HG02852 (cell line): ENCODE results near the gene DSC1.

Experiments used
- ATAC-seq: cut with Tn5 transposase; IDR thresholded peaks from one replicate; pipeline ENCODE4 v1.9.1; 2021; ENCODE audit warnings: mild to moderate bottlenecking, moderate library complexity; ENCODE audit not compliant: unreplicated experiment

Gene DSC1

DNA sequence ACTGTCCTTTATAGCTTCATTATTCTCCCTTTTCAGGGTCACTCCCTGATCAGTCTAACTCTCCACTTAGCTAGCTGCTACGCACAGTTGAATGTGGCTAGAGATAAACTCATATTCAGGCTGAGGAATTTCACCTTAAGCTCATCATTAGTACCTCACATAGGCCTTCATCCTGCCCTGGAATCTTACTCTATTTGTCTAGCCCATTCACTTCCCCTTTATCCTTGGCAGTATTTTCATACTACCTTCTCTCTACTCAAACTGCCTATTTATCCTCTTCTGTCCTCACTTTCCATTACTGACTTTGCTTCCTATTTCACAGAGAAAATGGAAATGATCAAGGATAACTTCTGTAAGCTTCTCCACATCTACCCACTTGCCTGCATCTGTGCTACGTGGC is 49.9 kb downstream of the DSC1 start:
- no peak for ATAC-seq

DNA sequence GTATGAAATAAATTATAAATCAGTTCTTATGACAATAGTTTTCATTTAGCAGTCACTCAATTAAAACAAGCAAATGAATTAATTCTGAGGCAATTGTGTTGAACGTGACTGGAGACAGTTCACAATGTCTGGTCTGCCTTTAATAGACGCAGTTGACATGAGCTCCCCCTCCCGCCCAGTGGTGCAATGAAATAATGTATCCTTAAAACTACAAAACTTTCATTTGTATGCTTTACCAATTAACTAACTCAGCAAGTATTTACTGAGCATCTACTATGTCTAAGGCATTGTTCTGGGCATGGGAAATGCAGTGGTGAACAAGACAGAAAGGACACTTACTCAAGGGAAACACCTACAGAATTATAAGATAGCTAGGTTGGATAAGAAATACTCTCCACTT is 56.9 kb downstream of the DSC1 start:
- ATAC-seq: no peak

DNA sequence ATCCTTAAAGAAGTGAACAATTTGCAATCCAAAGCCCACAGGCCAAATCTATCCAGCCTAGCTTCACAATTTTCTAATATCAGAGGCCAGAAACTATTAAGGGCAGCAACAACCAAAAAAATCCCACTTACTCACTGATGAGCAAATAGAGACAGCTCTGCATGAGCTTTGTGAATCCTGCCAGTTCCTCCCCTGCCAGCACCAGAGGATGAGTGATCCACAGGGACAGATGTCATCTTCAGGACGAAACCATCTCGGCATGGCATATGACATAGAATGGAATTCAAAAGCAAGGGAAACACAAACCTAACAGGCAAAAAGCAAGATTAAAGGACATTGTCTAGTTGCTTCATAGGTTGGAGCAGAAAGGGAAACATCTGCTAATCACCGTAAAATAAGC is 58.2 kb downstream of the DSC1 start:
- no peak for ATAC-seq

DNA sequence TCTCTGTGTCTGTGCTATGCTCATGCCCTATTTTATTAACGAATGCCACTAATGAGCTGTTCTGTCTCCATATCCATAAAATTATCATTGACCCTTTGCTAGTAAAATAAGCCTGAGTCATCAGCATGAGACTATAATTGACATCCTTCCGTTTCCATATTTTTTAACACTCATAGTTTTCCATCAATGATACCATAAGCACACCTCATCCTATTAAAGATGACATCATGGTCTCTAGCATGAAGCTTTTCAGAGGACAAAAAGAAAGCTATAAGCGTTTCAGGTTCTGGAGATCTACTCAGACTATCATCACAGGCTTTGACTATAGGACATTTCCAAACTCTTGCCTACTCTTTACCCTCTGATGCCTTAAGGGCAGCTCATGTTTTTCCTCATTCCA is 59.2 kb downstream of the DSC1 start:
- no peak for ATAC-seq

DNA sequence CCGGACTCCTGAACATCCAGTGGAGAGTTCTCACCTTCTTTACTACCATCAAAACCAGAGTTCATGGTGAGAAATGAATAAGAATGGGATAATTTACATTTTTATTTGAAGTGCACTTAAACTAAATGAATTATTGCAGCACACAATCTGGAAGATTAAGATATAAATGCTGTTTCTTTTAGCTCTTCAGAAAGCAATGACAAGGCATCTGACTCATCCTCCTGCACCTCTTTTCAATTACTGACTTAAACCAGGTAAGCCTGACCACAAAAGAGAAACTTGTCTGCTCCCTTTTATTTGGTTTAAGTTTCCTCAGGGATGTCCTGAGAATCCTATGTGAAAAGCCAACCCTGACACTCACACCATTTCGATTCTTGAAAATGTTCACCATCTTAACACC is 59.7 kb downstream of the DSC1 start:
- no peak for ATAC-seq

DNA sequence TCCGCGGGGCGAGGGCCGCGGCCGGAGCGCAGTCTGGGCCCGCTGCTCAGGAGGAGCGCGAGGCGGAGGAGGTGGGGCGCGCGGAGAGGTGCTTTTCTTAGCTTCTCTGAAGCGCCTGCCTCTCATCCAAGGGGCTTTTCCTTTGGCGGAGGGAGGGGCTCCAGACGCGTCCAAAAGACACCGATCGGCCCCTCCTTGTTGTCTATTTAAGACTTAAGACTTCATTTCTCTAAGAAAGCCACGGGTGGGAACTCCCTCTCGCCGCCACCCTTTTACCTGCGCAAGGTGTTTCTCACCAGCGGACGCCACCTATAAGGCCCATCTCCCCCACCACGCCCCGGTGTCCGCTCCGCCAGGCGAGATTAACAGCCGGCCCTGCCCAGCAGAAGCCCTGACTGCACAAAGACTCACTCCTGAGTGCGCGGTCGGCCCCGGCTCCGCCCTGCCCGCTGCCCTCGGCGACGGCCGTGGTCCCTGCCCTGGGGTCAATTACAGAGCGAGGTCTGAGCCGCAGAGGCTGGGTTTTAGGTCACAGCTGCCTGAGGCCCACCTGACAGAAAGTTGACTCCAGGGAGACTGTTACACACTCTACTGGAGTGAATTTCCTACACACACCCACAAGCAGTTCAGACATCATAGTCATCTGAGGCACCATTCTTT is 60.5 kb downstream of the DSC1 start, which contains the start of gene DSC2:
TSS of gene DSC2 (minus strand) at position 397 of the 660 bp plus-strand sequence. CDS start 450 bp downstream, outside the sequence.
- ATAC-seq: no peak

DNA sequence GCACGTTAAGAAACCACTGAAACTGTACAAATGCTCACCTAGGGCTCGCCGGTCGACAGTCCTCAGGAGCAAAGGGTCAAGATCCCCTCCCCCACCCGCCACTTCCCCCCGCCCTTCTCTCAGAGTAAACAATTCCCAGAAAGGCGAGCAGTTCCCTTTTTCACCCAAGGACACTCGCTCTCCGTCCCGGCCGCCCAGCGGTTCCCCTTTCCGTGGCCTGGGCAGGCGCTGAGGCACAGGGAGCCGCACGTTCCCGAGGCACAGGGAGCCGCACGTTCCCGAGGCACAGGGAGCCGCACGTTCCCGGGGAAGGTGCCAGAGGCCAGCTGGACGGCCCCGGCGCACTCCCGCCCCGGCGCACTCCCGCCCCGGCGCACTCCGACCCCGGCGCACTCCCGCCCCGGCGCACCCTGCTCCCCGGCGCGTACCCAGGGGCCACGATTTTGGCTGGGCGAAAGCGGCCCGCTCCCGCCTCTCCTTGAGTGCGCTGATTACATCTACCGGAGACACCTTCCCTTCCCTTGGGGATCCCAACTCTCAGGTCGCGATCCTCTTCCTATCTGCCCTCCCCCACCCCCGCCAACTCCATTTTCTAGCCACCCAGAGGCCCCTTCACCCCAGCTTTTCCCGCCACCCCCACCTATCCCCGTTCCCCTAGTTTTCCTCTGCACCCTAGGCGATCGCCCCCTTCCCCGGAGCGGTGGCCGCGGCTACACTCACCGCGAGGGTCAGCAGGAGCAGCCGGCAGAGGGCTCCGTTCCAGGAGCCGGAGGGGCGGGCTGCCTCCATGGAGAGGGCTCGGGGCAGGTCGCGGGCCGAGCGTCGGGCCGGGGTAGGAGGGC is 61.3 kb downstream of the DSC1 start:
- ATAC-seq: no peak

DNA sequence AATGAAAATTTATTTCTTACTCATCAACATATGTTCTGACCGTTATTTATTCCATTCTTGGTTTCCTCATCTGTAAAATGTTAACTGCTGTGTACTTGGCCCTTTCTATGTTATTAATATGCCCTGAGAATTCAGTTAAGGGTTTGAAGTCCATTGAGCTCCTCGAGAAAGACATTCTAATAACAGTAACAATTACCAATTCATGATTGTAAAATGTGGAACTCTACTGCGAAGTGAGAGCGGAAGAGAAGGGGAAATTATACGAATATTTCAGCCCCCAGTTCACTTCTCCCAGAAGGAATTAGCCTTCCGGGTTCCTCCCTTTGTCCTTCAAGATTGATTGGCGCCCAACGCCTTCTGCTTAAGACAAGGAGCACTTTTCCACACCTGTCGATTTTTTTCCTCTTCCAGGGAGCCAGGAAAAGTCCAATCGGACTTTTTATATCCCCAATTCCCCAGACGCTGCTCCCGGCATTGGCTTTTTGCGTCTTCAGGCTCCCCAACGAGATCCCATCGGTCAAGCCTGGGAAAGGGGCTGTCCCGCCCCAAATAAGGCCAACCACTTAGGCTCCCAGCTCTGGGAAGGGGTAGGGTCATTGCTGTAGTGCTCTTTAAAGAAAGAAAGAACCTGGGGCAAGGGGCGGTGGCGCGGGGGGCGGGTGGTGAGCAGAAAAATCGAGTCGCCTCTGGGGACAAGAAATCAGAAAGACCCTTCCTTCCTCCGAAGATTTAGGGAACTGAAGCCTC is 62.0 kb downstream of the DSC1 start:
- no peak for ATAC-seq

DNA sequence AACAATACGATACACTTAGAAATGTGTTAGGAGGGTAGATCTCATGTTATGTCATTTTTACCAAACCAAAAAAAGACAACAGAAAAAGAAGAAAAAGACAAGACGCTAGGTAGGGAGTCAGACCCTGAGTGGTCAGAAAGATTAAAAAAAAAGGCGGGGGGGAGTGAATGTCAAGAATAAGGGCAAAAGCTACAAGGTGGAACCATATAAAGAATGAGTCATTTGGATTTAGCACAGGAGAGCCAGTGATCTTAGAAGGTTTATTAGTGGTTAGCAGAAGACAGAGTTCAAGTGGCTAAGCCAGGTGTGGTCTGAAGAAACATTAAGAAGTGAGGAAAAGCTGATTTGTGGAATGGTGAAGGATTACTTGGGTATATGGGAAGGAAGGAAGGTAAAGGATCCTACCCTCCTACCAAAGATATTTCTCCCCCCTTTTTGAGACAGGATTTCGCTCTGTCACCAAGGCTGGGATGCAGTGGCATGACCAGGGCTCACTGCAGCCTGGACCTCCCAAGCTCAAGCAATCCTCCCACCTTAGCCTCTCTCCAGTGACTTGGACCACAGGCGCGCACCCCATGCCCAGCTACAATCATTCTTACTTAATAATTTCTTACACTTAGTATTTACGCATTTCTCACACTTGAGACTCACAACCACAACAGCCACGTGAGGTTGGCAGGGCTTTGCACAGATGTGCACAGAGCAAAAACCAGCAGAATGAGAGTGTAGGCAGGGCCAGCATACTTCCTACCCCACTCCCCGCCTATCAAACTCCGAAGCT is 63.0 kb downstream of the DSC1 start:
- ATAC-seq: no peak

DNA sequence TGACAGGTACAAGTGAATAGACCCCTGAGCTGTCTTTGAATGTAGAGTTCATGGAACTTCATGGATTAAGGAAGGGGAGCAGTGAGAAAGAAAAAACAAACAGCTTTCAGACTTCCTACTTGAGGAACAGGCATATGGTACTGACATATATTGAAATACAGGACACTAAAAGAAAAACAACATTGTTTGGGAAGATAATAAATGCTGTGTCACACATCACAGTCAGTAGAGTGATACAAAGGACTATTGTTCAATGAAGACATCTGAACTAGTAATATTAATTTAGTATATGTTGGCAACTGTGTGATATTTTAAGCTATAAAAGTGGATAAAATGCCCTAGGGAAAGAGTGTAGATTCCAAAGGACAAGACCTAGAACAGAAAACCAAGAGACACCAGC is 63.8 kb downstream of the DSC1 start:
- ATAC-seq: no peak

DNA sequence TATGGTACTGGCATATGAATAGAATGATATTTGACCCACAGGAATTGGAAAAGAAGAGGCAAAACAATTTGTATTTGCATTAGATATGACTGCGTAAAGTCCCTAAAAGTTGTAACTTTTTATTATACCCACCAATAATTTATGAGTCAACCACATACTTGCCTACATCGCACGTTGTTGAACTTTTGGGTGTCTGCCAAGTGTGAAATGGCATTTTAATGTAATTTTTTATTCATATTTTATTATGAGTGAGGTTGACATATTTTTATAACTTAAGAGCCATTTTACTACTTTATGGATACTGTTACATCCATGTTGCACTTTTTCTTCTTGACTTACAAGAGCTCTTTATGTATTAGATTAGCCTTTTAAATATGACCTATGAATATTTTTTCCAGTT is 65.0 kb downstream of the DSC1 start:
- no peak for ATAC-seq

DNA sequence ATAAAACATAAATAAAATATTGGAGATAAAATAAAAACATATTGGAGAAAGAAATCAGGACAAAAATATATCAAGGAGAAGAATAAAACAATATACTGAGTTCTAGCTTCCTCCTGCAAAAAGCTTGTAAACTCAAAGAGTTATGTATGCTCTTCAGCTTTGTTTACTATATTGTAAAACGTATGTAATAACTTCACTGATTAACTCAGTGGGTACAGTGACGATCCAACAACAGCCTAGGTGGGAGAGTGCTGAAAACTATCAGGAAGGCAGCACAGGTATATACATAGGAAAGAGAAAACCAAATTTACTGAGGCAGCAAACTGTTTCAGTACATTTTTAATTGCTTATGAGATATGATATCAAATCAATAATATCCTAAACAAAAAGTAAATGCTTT is 68.8 kb downstream of the DSC1 start:
- no peak for ATAC-seq

DNA sequence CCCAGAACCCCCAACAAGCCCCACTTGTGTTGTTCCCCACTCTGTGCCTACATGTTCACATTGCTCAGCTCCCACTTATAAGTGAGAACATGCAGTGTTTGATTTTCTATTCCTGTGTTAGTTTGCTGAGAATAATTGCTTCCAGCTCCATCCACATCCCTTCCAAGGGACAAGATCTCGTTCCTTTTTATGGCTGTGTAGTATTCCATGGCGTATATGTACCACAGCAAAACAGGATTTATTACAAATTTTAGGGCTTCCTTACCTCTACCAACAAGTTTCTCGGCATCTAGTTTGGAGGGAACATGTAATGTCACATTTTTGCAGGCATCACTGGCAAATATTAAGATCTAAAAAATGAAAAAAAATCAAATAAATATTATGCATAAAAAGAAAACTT is 69.4 kb downstream of the DSC1 start:
- ATAC-seq: no peak

DNA sequence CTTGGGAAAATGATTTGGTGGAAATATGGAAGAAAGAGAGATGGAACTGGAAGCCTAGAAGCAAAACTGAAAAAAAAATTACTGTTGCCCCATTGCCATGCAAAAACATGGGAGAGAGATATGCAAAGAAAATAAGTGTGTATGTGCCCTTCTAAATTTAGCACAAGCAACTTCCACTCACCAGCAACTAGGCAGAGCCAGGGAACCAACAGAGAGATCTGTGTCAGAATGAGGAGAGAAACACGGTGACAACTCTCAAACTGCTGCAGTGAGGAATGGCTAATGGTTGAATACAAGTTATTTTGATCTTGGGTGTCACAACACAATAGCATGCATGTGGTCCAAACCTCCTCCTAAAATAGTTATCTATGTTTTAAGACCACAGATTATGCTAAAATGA is 71.3 kb downstream of the DSC1 start:
- no peak for ATAC-seq

DNA sequence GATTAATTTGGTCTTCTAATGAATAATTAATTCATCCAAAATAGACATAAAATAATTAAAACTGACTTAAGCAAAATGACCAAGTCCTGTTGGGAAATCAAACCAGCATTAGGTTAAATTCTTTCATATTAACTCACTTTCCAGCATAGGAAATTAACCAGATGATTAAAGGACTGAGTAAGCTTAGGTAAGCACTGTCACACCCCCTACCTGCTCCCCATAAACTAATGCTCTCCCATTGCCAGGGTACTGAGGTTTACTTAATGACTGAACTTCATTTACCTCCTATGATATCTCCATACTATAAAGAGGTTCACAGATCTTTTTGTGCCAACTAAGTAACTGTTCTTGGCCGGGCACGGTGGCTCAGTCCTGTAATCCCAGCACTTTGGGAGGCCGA is 74.1 kb downstream of the DSC1 start:
- ATAC-seq: no peak

DNA sequence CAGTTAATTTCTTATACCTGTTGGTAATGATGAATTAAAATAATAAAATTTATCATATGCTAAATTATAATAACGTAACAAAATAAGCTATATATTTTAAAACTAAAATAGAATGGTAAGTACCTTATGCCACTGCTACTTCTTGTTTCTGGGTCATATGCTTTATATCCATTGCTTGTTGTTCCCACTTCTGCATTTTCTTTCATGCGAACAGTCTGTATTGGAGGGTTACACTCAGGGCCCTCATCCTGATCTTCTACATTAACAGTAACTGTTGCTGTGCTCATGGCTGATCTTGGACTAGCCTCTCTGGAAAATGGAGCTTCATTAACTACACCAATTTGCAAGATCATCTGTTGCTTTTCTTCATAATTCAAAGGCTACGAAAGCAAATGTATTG is 82.7 kb downstream of the DSC1 start:
- ATAC-seq: no peak
